CD4-positive, alpha-beta T cell treated with Interleukin-15 for 4 hours (primary cell): Measurements from ENCODE around the gene C3orf20.

Experiments
- DNase-seq: peaks from one replicate; pipeline ENCODE4 v3.0.0-alpha.2; 2020; ENCODE audit warnings: low spot score

The C3orf20 gene

DNA sequence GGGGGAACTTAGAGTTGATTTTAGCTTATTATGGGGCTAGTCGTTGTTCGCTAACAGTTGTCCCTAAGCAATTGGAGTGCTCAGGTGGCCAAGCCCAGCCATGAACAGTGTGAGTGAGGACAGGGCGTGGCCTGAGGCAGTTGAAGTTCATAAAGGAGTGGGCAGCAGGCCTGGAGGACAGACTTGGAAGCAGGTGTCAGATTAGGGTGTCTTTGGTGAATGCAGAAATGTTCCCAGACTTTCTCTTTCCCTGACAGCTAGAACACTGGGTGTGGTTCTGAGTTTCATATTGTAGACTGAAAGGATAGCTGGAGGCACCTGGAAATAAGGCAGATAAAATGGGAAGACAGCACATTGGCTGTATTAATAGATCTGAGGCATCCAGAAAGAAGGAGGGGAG, 84.0 kb downstream of the C3orf20 start:
- no peak for DNase-seq

DNA sequence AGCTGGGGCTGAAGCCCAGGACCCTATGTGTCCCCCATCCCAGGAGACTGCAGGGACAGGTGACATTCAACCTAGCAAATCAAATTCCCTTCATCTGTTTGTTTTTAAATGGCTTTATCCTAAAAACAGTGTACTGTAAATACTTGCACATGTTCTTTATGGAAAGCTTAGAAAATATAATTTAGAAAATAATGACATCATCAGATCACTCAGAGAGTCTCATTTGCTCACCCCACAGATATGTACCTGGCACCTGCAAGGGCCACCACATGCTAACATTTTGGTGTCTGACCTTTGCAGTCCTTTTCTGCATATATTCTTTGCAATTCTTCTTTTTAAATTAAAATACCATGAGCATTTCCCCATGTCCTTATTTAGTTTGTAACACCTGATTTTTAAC, 85.2 kb downstream of the C3orf20 start:
- no peak for DNase-seq

- no peak for DNase-seq
Observed at GRCh38 chr3:14761121-14761672, 86.3 kb downstream of the C3orf20 start.

GRCh38 chr3:14761866-14762265, 86.9 kb downstream of the C3orf20 start:
- no peak for DNase-seq

DNA sequence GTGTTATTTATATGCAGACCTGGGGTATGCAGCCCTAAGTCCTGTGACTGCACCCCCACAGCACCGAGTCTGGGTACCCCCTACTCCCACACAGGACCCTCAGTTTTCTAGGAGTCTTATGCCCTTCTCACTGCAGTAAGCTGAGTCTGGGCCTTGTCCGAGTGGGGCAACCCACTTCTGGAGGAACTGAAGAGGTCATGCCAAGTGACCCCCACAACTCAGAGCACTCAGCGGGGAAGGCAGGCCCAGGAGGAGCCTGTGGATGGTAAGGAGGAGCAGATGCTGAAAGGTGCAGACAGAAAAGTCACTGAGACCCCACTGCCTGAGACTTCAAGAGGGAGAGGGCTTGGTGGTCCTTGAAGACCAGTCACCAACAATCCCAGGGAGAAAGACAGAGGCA, 87.8 kb downstream of the C3orf20 start:
- no peak for DNase-seq

GRCh38 chr3:14764331-14765059, 89.6 kb downstream of the C3orf20 start:
- no peak for DNase-seq

DNA sequence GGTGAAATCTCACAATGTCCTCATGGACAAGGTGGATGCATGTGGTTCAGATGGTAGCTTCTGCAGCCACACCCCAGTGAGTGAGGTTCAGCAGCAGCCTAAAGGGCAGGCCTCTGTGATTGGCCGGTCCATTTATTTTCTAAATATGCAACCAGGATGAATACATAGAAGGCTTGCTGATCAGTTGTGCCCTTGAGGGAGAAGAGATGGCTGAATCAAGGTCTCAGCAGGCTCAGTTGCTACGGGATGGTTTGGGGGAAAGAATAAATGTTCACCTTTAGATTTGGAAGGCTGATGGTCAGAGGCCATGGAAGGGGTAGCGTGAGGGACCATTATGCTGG, 90.1 kb downstream of the C3orf20 start:
- DNase-seq, result no peak

DNA sequence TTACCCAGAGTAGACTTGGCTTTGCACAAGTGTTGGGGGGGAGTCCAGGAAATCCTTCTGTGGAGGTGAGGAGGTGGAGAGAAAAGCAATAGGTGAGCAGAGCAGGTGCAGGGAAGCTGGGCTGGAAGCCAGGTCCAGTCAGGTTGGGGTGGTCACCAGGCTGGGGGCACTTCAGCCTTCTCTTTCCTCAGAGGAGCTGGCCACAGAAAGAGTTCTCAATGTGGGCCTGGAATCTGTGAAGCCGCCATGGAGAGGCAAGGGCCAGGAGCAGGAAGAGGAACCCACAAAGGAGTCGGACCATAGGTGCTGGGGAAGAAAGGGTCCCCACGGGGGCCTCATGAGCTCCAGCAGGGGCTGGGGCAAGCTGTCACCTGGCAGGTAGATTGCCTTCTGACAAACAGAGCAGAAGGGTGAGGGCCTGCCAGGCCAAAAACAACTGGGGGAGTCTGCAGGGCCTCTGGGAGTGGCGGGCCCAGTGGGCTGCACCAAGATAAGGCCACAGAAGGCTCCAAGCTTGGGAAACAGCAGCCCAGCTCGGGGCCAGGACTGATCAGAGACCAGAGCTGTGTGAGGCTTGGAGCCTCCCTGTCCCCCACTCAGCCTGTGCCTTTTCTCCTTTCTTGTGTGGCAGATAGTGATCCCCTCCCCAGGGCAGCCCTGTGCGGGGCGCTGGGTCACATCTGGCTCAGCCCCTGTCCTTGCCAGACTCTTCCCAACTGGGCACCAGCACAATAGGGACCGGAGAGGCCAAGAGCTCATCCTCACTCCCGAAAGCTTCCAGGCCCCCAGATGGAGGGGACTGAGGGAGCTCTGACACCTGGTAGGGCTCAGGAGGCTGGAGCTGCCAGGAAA, 90.9 kb downstream of the C3orf20 start:
- DNase-seq, result no peak

- DNase-seq, result no peak
Observed at GRCh38 chr3:14766428-14767244, 91.7 kb downstream of the C3orf20 start.

DNA sequence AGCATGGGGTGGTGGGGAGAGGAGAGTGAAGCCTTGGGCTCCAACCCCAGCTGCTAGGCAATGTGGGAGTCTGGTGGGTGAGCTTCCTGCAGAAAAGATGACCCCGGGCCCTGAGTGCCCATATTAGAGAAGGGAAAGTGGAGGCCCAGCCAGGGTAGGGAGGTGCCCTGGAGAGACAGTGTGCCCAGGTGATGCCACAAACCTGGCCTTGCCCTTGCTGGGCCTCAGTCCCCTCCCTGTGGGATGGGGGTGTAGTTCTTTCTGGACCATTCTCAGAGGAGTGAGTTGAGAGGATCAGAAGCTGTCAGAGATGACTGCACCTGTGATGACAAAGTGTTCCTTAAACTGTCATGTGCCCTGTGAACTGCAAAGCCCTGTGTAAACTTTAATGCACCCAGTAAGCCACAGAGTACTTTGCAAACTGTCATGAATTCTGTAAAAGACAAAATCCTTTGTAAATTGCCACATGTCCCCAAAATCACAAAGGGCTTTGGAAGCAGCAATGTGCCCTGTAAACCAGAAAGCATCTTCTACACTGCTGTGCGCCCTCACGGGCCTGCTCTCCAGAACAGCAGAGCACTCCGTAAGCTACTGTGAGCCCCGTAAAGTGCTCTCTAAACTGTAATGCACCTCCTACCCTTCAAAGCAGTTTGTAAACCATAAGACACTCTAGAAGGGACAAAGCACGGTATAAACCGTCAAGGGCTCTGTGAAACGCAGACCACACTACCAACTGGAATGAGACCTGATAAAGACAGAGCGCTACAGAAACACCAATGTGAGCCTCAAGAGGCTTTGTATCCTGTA, 92.5 kb downstream of the C3orf20 start:
- DNase-seq, result no peak

GRCh38 chr3:14768182-14768790, 93.3 kb downstream of the C3orf20 start:
- DNase-seq, result no peak

GRCh38 chr3:14768881-14769280, 93.9 kb downstream of the C3orf20 start:
- DNase-seq, result no peak

- no peak for DNase-seq
Observed at GRCh38 chr3:14769544-14770325, 94.8 kb downstream of the C3orf20 start.

GRCh38 chr3:14770591-14770990, 95.7 kb downstream of the C3orf20 start:
- no peak for DNase-seq

DNA sequence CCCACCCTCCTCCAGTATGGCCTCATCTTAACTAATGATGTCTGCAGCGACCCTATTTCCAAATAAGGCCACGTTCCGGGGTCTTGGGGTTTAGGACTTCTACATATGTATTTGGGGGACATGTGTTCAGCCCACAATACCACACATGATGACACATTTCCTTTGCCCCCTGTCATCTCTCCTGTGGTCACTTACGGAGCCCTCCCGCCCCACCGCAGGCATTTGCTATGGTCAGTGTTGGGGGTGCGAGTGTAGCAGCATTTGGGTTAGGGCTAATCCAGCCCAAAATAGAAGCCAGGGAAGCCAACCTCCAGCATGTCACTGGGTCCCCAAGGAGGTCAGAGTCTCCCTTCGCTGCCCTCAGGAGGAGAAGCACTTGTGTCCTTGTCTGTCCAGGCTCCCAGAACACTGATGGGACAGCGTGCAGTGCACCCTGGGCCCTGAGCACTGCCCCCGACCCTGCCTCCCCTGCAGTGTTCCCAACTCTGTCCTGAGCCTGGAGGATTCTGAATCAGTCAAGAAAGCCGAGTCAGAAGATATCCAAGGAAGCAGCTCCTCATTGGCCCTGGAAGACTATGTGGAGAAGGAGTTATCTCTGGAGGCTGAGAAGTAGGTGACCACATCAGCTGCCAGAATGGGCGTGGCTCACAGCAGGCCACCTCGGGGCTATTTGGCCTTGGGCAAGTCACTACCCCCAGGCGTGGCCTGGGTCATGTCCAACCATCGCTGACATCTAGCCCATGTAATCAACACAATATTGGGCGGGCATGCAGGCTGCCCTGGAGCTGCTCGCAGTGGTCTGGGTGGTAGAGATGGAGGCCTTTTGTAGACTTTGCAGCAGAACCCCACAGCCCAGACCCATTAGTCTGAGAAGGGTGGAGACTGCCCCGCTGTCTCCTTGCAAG, 96.9 kb downstream of the C3orf20 start:
- DNase-seq, result no peak

- DNase-seq, result no peak
Observed at GRCh38 chr3:14772533-14773138, 97.7 kb downstream of the C3orf20 start.

DNA sequence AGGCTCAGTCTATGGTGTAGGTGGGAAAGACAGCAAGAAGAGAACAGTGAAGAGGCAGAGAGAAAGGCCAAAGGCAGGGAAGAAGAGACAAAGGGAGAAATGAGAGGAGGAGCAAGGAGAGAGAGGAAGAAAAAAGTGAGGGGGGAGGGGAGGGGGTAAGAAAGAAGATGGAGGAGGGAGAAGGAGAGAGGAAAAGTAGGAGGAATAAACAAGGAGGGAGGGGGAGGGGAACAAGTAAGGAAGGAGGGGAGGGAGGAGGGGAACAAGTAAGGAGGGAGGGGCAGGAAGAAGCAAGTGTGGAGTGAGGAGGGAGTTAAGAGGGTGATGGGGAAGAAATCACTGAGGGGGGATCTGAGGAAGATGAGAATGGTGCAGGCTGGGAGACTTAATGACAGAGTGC, 98.3 kb downstream of the C3orf20 start:
- no peak for DNase-seq

- no peak for DNase-seq
Observed at GRCh38 chr3:14773691-14774128, 98.8 kb downstream of the C3orf20 start.

DNA sequence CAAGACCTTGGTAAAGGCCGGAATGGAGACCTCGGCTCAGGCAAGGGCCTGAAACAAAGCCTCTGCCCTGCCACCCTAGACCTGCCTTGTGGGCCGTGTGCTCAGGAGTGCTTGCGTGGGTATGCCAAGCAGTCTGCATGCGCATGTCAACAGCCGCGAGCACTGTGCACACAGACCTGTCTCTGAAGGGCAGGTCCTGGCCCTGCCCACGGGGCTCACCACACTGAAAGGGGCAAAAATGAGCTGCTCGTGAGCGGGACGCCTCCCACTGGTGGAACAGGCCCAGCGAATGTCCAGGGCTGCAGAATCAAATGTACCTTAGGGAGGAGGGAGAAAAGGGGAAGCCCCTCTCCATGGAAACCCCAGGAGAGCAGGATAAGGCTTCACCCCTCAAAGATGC, 99.5 kb downstream of the C3orf20 start:
- no peak for DNase-seq
